K562 (cell line): ENCODE data around the gene RNPEP. TPM values are rescaled to one million over a fixed set of nuclear protein-coding genes. Genes with fewer than 3 reads are reported as not detected.
A peak's percentile ranks its signal among the peaks of the same experiment; 100 is the strongest.

Experiments
- ATAC-seq: fragments of 200-7000 bp; cut with Tn5 transposase; 3 replicates; pipeline ENCODE4 v1.9.1; 2020; ENCODE audit warnings: moderate library complexity
- BruUV-seq: library from RNA; stranded (reverse); fragments of 400-500 nt; replicated peaks from 2 replicates; lab custom pipeline; 2021; lab: Mats Ljungman, UMichigan
- CTCF ChIA-PET: fragments of 300-600 bp; formaldehyde crosslinking; extraction: SDS; loops from one replicate; lab custom pipeline; 2021; ENCODE audit warnings: low intra/inter-chr PET ratio; lab: Yijun Ruan, JAX
- POLR2A ChIA-PET: fragments of 300-600, 350-650 bp; sonication (Branson Sonifier 250); formaldehyde crosslinking; extraction: SDS; loops from one replicate; lab custom pipeline; 2021; ENCODE audit warnings: antibody characterized with exemption, inconsistent platforms; lab: Yijun Ruan, JAX
- DNase-seq, 4 experiments: peaks; one replicate each; pipeline versions ENCODE4 v3.0.0 to v3.0.0-alpha.2; 2011 to 2018; ENCODE audit warnings: low spot score in 3 of 4, mixed read lengths in 3 of 4; ENCODE audit errors: extremely low read depth in 1 of 4
- FAIRE-seq: peaks from 2 replicates; lab custom pipeline; 2011; peaks lifted over from hg19 to GRCh38; lab: Jason Lieb, UNC
- H2AFZ ChIP-seq: 2 replicates; pipeline ENCODE4 v1.6.0; 2011; ENCODE audit warnings: low read depth, low read length, control low read depth, inconsistent platforms
- H3K27ac ChIP-seq: fragments of 200-600 bp; 3 replicates; pipeline ENCODE4 v1.8.0; 2011; ENCODE audit warnings: low read depth, mild to moderate bottlenecking, control low read depth, inconsistent platforms, low read length, moderate library complexity, mixed read lengths; ENCODE audit errors: extremely low read depth
- H3K27me3 ChIP-seq, 2 experiments: fragments of 300-600 bp in 1 of 2; 2 replicates in 1 of 2; 3 replicates in 1 of 2; pipeline versions ENCODE4 v1.6.0 to v1.8.0; 2011; ENCODE audit warnings: inconsistent platforms in 2 of 2, low read length in 2 of 2, mild to moderate bottlenecking in 1 of 2, mixed read lengths in 1 of 2, moderate library complexity in 1 of 2; ENCODE audit not compliant: control insufficient read depth in 2 of 2, insufficient read depth in 2 of 2
- H3K36me3 ChIP-seq: fragments of 300-600 bp; 3 replicates; pipeline ENCODE4 v1.8.0; 2011; ENCODE audit warnings: mild to moderate bottlenecking, low read length, inconsistent platforms; ENCODE audit not compliant: control insufficient read depth, insufficient read depth
- H3K4me1 ChIP-seq, 2 experiments: fragments of 200-600 bp in 1 of 2; replicated peaks in 1 of 2; 2 replicates in 1 of 2; 3 replicates in 1 of 2; pipeline versions ENCODE4 v1.5.1 to v1.8.0; 2011; ENCODE audit warnings: inconsistent platforms in 2 of 2, low read length in 2 of 2, mild to moderate bottlenecking in 1 of 2, mixed read lengths in 1 of 2, moderate library complexity in 1 of 2; ENCODE audit not compliant: control insufficient read depth in 2 of 2, insufficient read depth in 2 of 2
- H3K4me2 ChIP-seq: 2 replicates; pipeline ENCODE4 v1.6.1; 2011; ENCODE audit warnings: low read length, control low read depth, inconsistent platforms, mixed read lengths; ENCODE audit not compliant: insufficient read depth
- H3K4me3 ChIP-seq: fragments of 200-600 bp; sonication (generic), shearing (Covaris generic); 2 replicates; pipeline ENCODE4 v1.5.1; 2016; ENCODE audit warnings: control low read depth, inconsistent platforms
- H3K79me2 ChIP-seq: fragments of 200-600 bp; 3 replicates; pipeline ENCODE4 v1.8.0; 2011; ENCODE audit warnings: low read length, inconsistent platforms; ENCODE audit not compliant: control insufficient read depth, insufficient read depth
- H3K9ac ChIP-seq, 2 experiments: 2 replicates each; pipeline versions ENCODE4 v1.6.0 to v1.6.1; 2011; ENCODE audit warnings: low read depth in 2 of 2, low read length in 2 of 2, control low read depth in 1 of 2, inconsistent platforms in 1 of 2, mild to moderate bottlenecking in 1 of 2, mixed read lengths in 1 of 2; ENCODE audit not compliant: insufficient read depth in 1 of 2
- H3K9me1 ChIP-seq: one replicate; pipeline ENCODE4 v1.6.0; 2011; ENCODE audit warnings: inconsistent platforms, mild to moderate bottlenecking, low read length, moderate library complexity; ENCODE audit not compliant: control insufficient read depth, insufficient read depth
- H3K9me3 ChIP-seq: replicated peaks from 2 replicates; pipeline ENCODE4 v1.5.1; 2011; ENCODE audit warnings: low read depth, low read length, inconsistent platforms; ENCODE audit not compliant: control insufficient read depth, insufficient read depth
- H4K20me1 ChIP-seq: replicated peaks from 2 replicates; pipeline ENCODE4 v1.6.1; 2011; ENCODE audit warnings: low read length, inconsistent platforms, mixed read lengths; ENCODE audit not compliant: control insufficient read depth, insufficient read depth
- BRD4 ChIP-seq: fragments of 200-600 bp; sonication (generic); IDR thresholded peaks from 2 replicates; pipeline ENCODE4 v1.6.1; 2017; ENCODE audit warnings: inconsistent platforms
- HNRNPLL ChIP-seq: fragments of 200-400 bp; formaldehyde crosslinking; IDR thresholded peaks from 2 replicates; pipeline ENCODE4 v1.6.1; 2017; ENCODE audit warnings: low read length, low read depth, mild to moderate bottlenecking; ENCODE audit not compliant: poor library complexity, severe bottlenecking
- ILK ChIP-seq: fragments of 450-650 bp; IDR thresholded peaks from 2 replicates; pipeline ENCODE4 v1.6.1; 2016; ENCODE audit warnings: missing genetic modification characterization, low read depth, mild to moderate bottlenecking, missing compliant biosample characterization, moderate library complexity, borderline replicate concordance
- PCBP1 ChIP-seq: fragments of 200-400 bp; formaldehyde crosslinking; IDR thresholded peaks from 2 replicates; pipeline ENCODE4 v1.6.1; 2018; ENCODE audit warnings: mild to moderate bottlenecking, low read depth, low read length; ENCODE audit not compliant: poor library complexity, severe bottlenecking
- RBM14 ChIP-seq: fragments of 200-400 bp; formaldehyde crosslinking; IDR thresholded peaks from 2 replicates; pipeline ENCODE4 v1.6.1; 2018; ENCODE audit warnings: low read depth, mild to moderate bottlenecking, low read length, moderate library complexity, borderline replicate concordance; ENCODE audit not compliant: insufficient read depth
- STAT5B ChIP-seq: fragments of 250-450 bp; sonication (Bioruptor Pico); IDR thresholded peaks from 2 replicates; pipeline ENCODE4 v1.8.0; 2021; ENCODE audit warnings: mild to moderate bottlenecking, inconsistent platforms
- ZBTB12 ChIP-seq: fragments of 250-450 bp; sonication (Bioruptor Pico); IDR thresholded peaks from 2 replicates; pipeline ENCODE4 v1.4.0; 2020
- ZNF121 ChIP-seq: sonication (generic); formaldehyde crosslinking; conservative IDR thresholded peaks from 2 replicates; pipeline ENCODE4 v1.8.0; 2022; ENCODE audit warnings: missing genetic modification reagents
- WGBS: fragments of 100-300 bp; shearing (Covaris generic); methylation state at CpG from one replicate; pipeline ENCODE4 v1.1.6; 2016; ENCODE audit warnings: low coverage, mixed read lengths; ENCODE audit not compliant: insufficient coverage; ENCODE audit errors: missing lambda C conversion rate; 5-methylcytosine and 5-hydroxymethylcytosine counted together
- in situ Hi-C: fragments of 300-500 bp; cut with MboI; formaldehyde crosslinking; loops from 4 replicates; pipeline ENCODE4 v1.15.0; 2018; ENCODE audit warnings: inconsistent platforms, mixed read lengths
- intact Hi-C: fragments of 100-400 bp; cut with micrococcal nuclease; formaldehyde crosslinking; loops from 2 replicates; pipeline ENCODE4 v1.14.2; 2022
- polyA plus RNA-seq, 8 experiments: library from polyadenylated mRNA; depleted of rRNA in 4 of 8; stranded (reverse) in 5 of 8; unstranded in 3 of 8; fragments of >200 nt; fragmentation: Nextera tagmentation in 2 of 8; fragmentation: Illumina TruSeq in 1 of 8; extraction: Ambion mirVana in 2 of 8; extraction: Trizol in 1 of 8; gene quantifications; 2 replicates each; pipeline versions ENCODE4 v1.2.1 to v1.2.3, GENCODE V29; 2011 to 2014; ENCODE audit warnings: inconsistent platforms in 1 of 8, missing spikeins in 1 of 8
- total RNA-seq, 7 experiments: library from RNA; depleted of rRNA in 6 of 7; stranded (reverse); fragments of >200 nt in 6 of 7; fragmentation: Illumina TruSeq in 2 of 7; extraction: Trizol in 2 of 7; gene quantifications; 2 replicates each; pipeline versions ENCODE4 v1.2.1 to v1.2.3, GENCODE V29; 2011 to 2021; ENCODE audit warnings: low replicate concordance in 1 of 7
- TF ChIP-seq, protein P1 (sequence below): sonication (generic); IDR thresholded peaks from 2 replicates; pipeline ENCODE4 v1.6.1; 2016

The RNPEP gene
- total and polyA plus RNA-seq, 9 of the 15 experiments (the other 6 are each of a cell fraction or from before 2014, with no cell fraction given): 27.5 to 131 (median 63.4) TPM

DNA sequence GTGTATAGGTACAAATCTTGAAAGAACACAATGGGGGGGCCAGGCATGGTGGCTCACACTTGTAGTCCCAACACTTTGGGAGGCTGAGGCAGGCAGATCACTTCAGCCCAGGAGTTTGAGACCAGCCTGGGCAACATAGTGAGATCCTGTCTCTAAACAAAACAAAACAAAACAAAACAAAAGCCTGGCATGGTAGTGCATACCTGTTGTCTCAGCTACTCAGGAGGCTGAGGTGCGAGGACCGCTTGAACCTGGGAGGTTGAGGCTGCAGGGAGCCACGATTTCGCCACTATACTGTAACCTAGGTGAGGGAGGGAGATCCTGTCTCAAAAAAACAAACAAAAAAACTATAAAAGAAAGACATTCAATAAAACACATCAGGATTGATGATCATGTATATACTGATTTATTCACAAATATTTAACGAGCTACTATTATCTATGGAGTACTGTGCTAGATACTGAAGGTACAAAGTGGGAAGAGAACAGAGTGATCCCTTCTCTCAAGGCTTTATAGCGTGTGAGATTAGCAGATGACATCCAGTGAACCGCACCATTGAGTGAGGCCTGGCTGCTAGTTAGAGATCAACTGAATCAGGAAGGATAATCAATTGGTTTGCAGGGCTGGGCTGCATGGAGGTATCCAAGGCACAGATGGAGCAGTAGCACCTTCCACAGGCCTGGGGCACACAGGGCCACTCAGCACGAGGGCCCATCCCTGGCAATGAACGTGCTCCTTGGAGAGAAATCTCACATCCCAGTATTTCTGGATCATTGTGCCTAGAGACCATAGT is 54.3 kb downstream of the RNPEP start:
- TF ChIP-seq STAT5B (CRISPR knock-in tag): no peak
- no peak for TF ChIP-seq RBM14
- TF ChIP-seq, protein P1, sequence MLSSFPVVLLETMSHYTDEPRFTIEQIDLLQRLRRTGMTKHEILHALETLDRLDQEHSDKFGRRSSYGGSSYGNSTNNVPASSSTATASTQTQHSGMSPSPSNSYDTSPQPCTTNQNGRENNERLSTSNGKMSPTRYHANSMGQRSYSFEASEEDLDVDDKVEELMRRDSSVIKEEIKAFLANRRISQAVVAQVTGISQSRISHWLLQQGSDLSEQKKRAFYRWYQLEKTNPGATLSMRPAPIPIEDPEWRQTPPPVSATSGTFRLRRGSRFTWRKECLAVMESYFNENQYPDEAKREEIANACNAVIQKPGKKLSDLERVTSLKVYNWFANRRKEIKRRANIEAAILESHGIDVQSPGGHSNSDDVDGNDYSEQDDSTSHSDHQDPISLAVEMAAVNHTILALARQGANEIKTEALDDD: peak; percentile 74; the same call in 1 of the 2 replicates
- no peak for TF ChIP-seq PCBP1
- TF ChIP-seq ILK (tag): no peak
- no peak for TF ChIP-seq HNRNPLL
- TF ChIP-seq BRD4: no peak
- peak; percentile 48; the same call in 1 of the 2 replicates for TF ChIP-seq ZNF121 (CRISPR knock-in tag)
- TF ChIP-seq ZBTB12 (CRISPR knock-in tag): no peak
- Histone ChIP-seq H3K4me1 (peaks cover 6 to 9% of the 10 kb centered on the region in 2 experiments; a peak in 4 of 5 replicates), H3K27ac (no peak overlapping the region), H3K9ac (no peak overlapping the region), H3K9me3 (no peaks in the 10 kb centered on the region), H4K20me1 (0 out of 2 replicates have a peak, but pooled peaks cover 3% of the 10 kb centered on the region), H3K36me3 (no peaks in the 10 kb centered on the region), H3K27me3 (peaks cover 4 to 10% of the 10 kb centered on the region in 2 experiments; a peak in 3 of 5 replicates), H3K4me3 (no peak overlapping the region), H2AFZ (no peak overlapping the region), H3K79me2 (no peaks in the 10 kb centered on the region), H3K4me2 (no peak overlapping the region), H3K9me1 (no peaks in the 10 kb centered on the region)
- ChIA-PET CTCF (no interaction called here), POLR2A (no interaction called here)
- no TSS peak for BruUV-seq
- DNase-seq: no peak
- in situ Hi-C loops: no loop called here
- no peak for FAIRE-seq
- WGBS: 17% methylated on average over 9 of the region's 9 CpGs
- ATAC-seq: no peak
- intact Hi-C loops: no loop called here
